Neural progenitor cell (in vitro differentiated cells): ENCODE results near the gene ZYG11A.

Experiments
- EZH2 ChIP-seq: fragments of 200-600 bp; sonication (generic); IDR thresholded peaks from 2 replicates; pipeline ENCODE4 v1.6.1; 2017; ENCODE audit warnings: antibody characterized with exemption, mild to moderate bottlenecking, moderate library complexity
- EZH2phosphoT487 ChIP-seq: fragments of 200-600 bp; sonication (generic); IDR thresholded peaks from 2 replicates; pipeline ENCODE4 v1.6.1; 2017; ENCODE audit warnings: antibody characterized with exemption
- TF ChIP-seq, protein P1 (sequence below): fragments of 200-600 bp; sonication (generic); IDR thresholded peaks from 2 replicates; pipeline ENCODE4 v1.5.1; 2017; ENCODE audit warnings: antibody characterized with exemption, mild to moderate bottlenecking

DNA sequence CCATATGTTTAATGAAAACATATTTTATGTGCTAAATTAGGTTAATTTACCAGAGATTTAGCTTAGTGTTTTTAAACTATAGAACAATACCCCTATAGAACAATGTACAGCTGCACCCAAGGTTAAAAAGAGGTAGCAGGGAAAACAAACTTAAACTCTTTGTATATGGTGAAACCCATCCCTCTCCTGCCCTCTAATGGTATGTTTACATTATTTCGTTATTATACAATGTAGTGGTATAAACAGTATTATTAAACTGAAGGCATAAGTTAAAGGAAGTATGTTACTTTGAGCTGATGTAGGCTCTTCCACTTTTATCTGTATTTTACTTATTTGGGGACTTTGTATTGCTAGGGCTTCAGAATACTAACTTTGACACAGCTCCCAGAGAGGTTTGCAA, 16.7 kb upstream of the ZYG11A start:
- TF ChIP-seq, protein P1, sequence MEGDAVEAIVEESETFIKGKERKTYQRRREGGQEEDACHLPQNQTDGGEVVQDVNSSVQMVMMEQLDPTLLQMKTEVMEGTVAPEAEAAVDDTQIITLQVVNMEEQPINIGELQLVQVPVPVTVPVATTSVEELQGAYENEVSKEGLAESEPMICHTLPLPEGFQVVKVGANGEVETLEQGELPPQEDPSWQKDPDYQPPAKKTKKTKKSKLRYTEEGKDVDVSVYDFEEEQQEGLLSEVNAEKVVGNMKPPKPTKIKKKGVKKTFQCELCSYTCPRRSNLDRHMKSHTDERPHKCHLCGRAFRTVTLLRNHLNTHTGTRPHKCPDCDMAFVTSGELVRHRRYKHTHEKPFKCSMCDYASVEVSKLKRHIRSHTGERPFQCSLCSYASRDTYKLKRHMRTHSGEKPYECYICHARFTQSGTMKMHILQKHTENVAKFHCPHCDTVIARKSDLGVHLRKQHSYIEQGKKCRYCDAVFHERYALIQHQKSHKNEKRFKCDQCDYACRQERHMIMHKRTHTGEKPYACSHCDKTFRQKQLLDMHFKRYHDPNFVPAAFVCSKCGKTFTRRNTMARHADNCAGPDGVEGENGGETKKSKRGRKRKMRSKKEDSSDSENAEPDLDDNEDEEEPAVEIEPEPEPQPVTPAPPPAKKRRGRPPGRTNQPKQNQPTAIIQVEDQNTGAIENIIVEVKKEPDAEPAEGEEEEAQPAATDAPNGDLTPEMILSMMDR = peak; percentile 31
- TF ChIP-seq EZH2 (no peak), EZH2phosphoT487 (no peak)
